Fibroblast of lung (primary cell): ENCODE measurements around the gene R3HCC1L. TPM values are rescaled to one million over a fixed set of nuclear protein-coding genes. Genes with fewer than 3 reads are reported as not detected.
A peak's percentile ranks its signal among the peaks of the same experiment; 100 is the strongest.

ENCODE experiments used
- DNase-seq, 2 donors: peaks; one replicate each; pipeline versions ENCODE4 v3.0.0 to v3.0.0-alpha.2; 2010; ENCODE audit warnings: low read depth in 2 of 2
- H2AFZ ChIP-seq: 2 replicates; pipeline ENCODE4 v1.5.1; 2012; ENCODE audit warnings: low read length, control low read depth, inconsistent platforms
- H3K27ac ChIP-seq: 2 replicates; pipeline ENCODE4 v1.5.1; 2011; ENCODE audit warnings: low read length, control low read depth; ENCODE audit not compliant: insufficient read depth
- H3K27me3 ChIP-seq: 2 replicates; pipeline ENCODE4 v1.5.1; 2011; ENCODE audit warnings: mild to moderate bottlenecking, low read length; ENCODE audit not compliant: control insufficient read depth, insufficient read depth
- H3K36me3 ChIP-seq: 2 replicates; pipeline ENCODE4 v1.5.1; 2011; ENCODE audit warnings: low read length; ENCODE audit not compliant: control insufficient read depth, insufficient read depth
- H3K4me1 ChIP-seq: 2 replicates; pipeline ENCODE4 v1.5.1; 2011; ENCODE audit warnings: low read length; ENCODE audit not compliant: control insufficient read depth, insufficient read depth; ENCODE audit errors: extremely low read depth
- H3K4me2 ChIP-seq: 2 replicates; pipeline ENCODE4 v1.5.1; 2011; ENCODE audit warnings: low read length, control low read depth; ENCODE audit not compliant: insufficient read depth; ENCODE audit errors: extremely low read depth
- H3K4me3 ChIP-seq, 4 experiments: fragments of 200-600 bp in 1 of 4; sonication (generic) in 1 of 4; replicated peaks in 1 of 4; 2 replicates each; pipeline ENCODE4 v1.5.1; 2011 to 2016; ENCODE audit warnings: low read length in 4 of 4, low read depth in 3 of 4, mild to moderate bottlenecking in 3 of 4, control low read depth in 2 of 4, inconsistent platforms in 1 of 4, mixed read lengths in 1 of 4; ENCODE audit not compliant: insufficient read depth in 1 of 4; ENCODE audit errors: control extremely low read depth in 1 of 4
- H3K79me2 ChIP-seq: 2 replicates; pipeline ENCODE4 v1.5.1; 2012; ENCODE audit warnings: mild to moderate bottlenecking, low read length, inconsistent platforms; ENCODE audit not compliant: control insufficient read depth, insufficient read depth
- H3K9ac ChIP-seq: 2 replicates; pipeline ENCODE4 v1.5.1; 2011; ENCODE audit warnings: mild to moderate bottlenecking, low read length, control low read depth; ENCODE audit not compliant: insufficient read depth
- H3K9me3 ChIP-seq: 2 replicates; pipeline ENCODE4 v1.5.1; 2012; ENCODE audit warnings: low read depth, low read length; ENCODE audit not compliant: control insufficient read depth, insufficient read depth
- H4K20me1 ChIP-seq: 2 replicates; pipeline ENCODE4 v1.5.1; 2011; ENCODE audit warnings: low read length; ENCODE audit not compliant: control insufficient read depth, insufficient read depth; ENCODE audit errors: extremely low read depth
- EZH2 ChIP-seq: IDR thresholded peaks from 2 replicates; pipeline ENCODE4 v1.5.1; 2012; ENCODE audit warnings: low read length, control low read depth, mild to moderate bottlenecking; ENCODE audit errors: missing control alignments
- polyA plus RNA-seq, 2 donors: library from polyadenylated mRNA; depleted of rRNA in 1 of 2; stranded (reverse) in 1 of 2; unstranded in 1 of 2; fragments of >200 nt; gene quantifications; 2 replicates each; pipeline ENCODE4 v1.2.1, GENCODE V29; 2011 to 2012; ENCODE audit warnings: missing spikeins in 1 of 2
- total RNA-seq: library from RNA; depleted of rRNA; stranded (reverse); fragments of >200 nt; gene quantifications from 2 replicates; pipeline ENCODE4 v1.2.1, GENCODE V29; 2014
- TF ChIP-seq, protein P1 (sequence below), 2 donors: IDR thresholded peaks in 1 of 2; conservative IDR thresholded peaks in 1 of 2; 1 replicate in 1 of 2; 2 replicates in 1 of 2; pipeline ENCODE4 v1.5.1; 2011 to 2012; ENCODE audit warnings: low read length in 2 of 2, control low read depth in 1 of 2, inconsistent platforms in 1 of 2, low read depth in 1 of 2, mild to moderate bottlenecking in 1 of 2

The R3HCC1L gene
- total and polyA plus RNA-seq, 2 donors (not counting 1 experiment from before 2014, with no cell fraction given) = 11.1 to 19.5 TPM

DNA sequence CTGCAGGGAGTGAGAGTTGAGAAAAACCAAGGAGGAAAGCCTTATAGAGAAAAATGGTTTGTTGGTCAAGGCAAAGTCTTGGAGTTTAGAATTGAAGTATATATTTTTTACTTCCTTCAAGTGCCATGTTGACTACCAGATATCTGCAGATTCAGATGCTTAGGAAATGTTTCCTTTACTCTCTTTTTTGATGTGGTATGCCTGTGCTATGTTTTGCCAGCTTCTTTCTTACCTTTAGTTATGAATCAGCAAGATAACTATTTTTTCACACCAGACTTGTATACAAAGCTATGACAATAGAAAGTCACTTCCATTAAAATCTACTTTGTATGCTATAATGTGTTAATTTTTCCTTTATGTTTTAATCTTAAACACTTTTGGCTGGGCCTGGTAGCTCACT, 3.6 kb downstream of the R3HCC1L start:
- Histone ChIP-seq H3K27me3 (no peaks in the 10 kb centered on the region), H4K20me1 (no peaks in the 10 kb centered on the region), H3K4me1 (peaks cover 2% of the 10 kb centered on the region), H3K27ac (no peak overlapping the region), H3K9me3 (no peaks in the 10 kb centered on the region), H3K79me2 (peaks cover 52% of the 10 kb centered on the region), H3K4me2 (no peak overlapping the region), H3K9ac (no peak overlapping the region), H3K36me3 (no peaks in the 10 kb centered on the region), H2AFZ (no peak overlapping the region), H3K4me3 (no peak overlapping the region)
- TF ChIP-seq EZH2 = no peak
- TF ChIP-seq, protein P1, sequence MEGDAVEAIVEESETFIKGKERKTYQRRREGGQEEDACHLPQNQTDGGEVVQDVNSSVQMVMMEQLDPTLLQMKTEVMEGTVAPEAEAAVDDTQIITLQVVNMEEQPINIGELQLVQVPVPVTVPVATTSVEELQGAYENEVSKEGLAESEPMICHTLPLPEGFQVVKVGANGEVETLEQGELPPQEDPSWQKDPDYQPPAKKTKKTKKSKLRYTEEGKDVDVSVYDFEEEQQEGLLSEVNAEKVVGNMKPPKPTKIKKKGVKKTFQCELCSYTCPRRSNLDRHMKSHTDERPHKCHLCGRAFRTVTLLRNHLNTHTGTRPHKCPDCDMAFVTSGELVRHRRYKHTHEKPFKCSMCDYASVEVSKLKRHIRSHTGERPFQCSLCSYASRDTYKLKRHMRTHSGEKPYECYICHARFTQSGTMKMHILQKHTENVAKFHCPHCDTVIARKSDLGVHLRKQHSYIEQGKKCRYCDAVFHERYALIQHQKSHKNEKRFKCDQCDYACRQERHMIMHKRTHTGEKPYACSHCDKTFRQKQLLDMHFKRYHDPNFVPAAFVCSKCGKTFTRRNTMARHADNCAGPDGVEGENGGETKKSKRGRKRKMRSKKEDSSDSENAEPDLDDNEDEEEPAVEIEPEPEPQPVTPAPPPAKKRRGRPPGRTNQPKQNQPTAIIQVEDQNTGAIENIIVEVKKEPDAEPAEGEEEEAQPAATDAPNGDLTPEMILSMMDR (conservative IDR thresholded peaks at IDR 0.05 in 1 of 2, IDR thresholded peaks at IDR 0.05 in 1 of 2; ENCODE audit: low read depth in 1 of 2, low read length in 2 of 2) = no peak
- DNase-seq = no peak

DNA sequence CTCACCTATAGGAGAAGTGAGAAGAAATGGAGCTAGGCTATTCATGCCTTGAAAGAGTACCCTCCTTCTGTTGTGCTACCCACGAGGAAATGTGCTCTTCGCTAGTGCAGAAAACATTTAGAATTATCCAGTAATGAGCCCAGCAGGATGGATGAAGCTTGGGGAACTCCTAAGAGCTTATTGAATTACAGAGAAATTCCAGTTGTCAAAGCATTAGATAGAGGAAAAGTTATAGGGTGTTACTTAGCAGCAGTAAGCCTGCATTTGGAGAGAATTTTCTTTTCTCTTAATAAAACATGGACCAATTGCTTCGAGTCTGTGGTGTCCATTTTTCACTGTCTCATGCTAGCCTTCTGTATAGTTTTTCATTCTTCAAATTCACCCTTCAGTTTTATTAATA, 5.0 kb downstream of the R3HCC1L start:
- TF ChIP-seq EZH2 = no peak
- TF ChIP-seq, protein P1 (conservative IDR thresholded peaks at IDR 0.05 in 1 of 2, IDR thresholded peaks at IDR 0.05 in 1 of 2; ENCODE audit: low read depth in 1 of 2, low read length in 2 of 2) = no peak
- Histone ChIP-seq H2AFZ (no peak overlapping the region), H3K27me3 (no peaks in the 10 kb centered on the region), H3K4me3 (no peak overlapping the region), H3K36me3 (no peaks in the 10 kb centered on the region), H3K79me2 (peaks cover 54% of the 10 kb centered on the region), H3K4me2 (no peak overlapping the region), H3K9ac (no peak overlapping the region), H4K20me1 (no peaks in the 10 kb centered on the region), H3K4me1 (peaks cover 2% of the 10 kb centered on the region), H3K27ac (no peak overlapping the region), H3K9me3 (no peaks in the 10 kb centered on the region)
- DNase-seq = peak in 1 of 2 donors; percentile 25

DNA sequence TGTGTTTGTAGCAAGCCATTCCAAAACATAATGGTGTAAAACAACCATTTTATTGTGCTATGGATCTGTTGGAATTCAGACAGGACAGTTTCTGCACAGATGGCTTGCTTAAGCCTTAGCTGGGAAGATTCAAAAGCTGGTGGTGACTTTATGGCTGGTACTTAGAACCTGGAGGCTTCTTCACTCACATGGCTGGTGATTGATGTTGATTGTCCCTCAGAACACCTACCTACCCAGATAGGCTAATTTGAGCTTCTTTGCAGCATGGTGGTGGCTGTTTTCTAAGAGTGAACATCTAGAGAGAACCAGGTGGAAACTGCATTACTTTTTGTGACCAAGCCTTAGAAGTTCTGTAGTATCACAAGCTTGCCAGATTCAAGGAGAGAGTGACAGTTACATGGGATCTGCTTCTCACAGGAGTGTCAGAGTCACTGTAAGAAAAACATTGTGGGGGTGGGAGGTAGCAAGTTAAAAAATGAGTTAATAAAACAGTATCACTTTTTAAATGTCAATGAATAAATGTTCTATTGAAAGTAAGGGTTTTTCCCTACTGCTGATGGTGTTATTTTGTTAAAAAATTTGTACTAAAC, 7.1 kb downstream of the R3HCC1L start:
- Histone ChIP-seq H3K36me3 (no peaks in the 10 kb centered on the region), H3K9me3 (no peaks in the 10 kb centered on the region), H4K20me1 (no peaks in the 10 kb centered on the region), H2AFZ (no peak overlapping the region), H3K9ac (no peak overlapping the region), H3K79me2 (peaks cover 45% of the 10 kb centered on the region), H3K4me2 (no peak overlapping the region), H3K27me3 (no peaks in the 10 kb centered on the region), H3K4me3 (no peak overlapping the region), H3K27ac (no peak overlapping the region), H3K4me1 (no peaks in the 10 kb centered on the region)
- DNase-seq = no peak
- no peak for TF ChIP-seq EZH2
- TF ChIP-seq, protein P1 (conservative IDR thresholded peaks at IDR 0.05 in 1 of 2, IDR thresholded peaks at IDR 0.05 in 1 of 2; ENCODE audit: low read depth in 1 of 2, low read length in 2 of 2) = no peak
